Measurements from ENCODE around the gene S100A9. TPM values are rescaled to one million over a fixed set of nuclear protein-coding genes. Genes with fewer than 3 reads are reported as not detected.

Gene S100A9
- polyA plus RNA-seq, 1 donor from 2014 or later = not detected

GRCh38 chr1:153390938-153391710, 33.5 kb downstream of the S100A9 start, which contains the start of gene S100A8:
Gene S100A8, minus strand, starts transcription at chr1:153391073. Its CDS starts 538 bp downstream, at chr1:153390535.
- no peak within 1 kb of the TSS for H3K4me2 ChIP-seq (ENCODE audit: low read length)
- no peaks in the 10 kb centered on the region for H4K20me1 ChIP-seq (ENCODE audit: insufficient read depth)
- no peak within 1 kb of the TSS for H3K4me3 ChIP-seq (ENCODE audit: low read length)
- H2AFZ ChIP-seq (ENCODE audit: low read depth, low read length) = no peak within 1 kb of the TSS
- H3K27ac ChIP-seq (ENCODE audit: low read length) = no peak within 1 kb of the TSS
- no peaks in the 10 kb centered on the region for H3K36me3 ChIP-seq (ENCODE audit: insufficient read depth, low read length)
- no peak within 1 kb of the TSS for H3K9ac ChIP-seq (ENCODE audit: low read length)
- TF ChIP-seq POLR2AphosphoS5 (IDR thresholded peaks at IDR 0.05) (no peak), CTCF (IDR thresholded peaks at IDR 0.05; ENCODE audit: poor library complexity, severe bottlenecking) (no peak)
- H3K9me3 ChIP-seq (ENCODE audit: low read length) = no peaks in the 10 kb centered on the region
- H3K27me3 ChIP-seq (ENCODE audit: insufficient read depth, low read depth, low read length) = no peaks in the 10 kb centered on the region
- H3K9me2 ChIP-seq (ENCODE audit: insufficient read depth, low read length) = no peaks in the 10 kb centered on the region
- no peaks in the 10 kb centered on the region for H3F3A ChIP-seq (ENCODE audit: insufficient read depth, low read length, poor library complexity, severe bottlenecking)
- H3K79me2 ChIP-seq (replicated peaks; ENCODE audit: insufficient read depth, low read length) = no peaks in the 10 kb centered on the region

- Histone ChIP-seq H3K79me2 (replicated peaks; ENCODE audit: insufficient read depth, low read length) (no peaks in the 10 kb centered on the region), H3K27ac (ENCODE audit: low read length) (no peak overlapping the region), H4K20me1 (ENCODE audit: insufficient read depth) (no peaks in the 10 kb centered on the region), H2AFZ (ENCODE audit: low read depth, low read length) (no peak overlapping the region), H3F3A (ENCODE audit: insufficient read depth, low read length, poor library complexity, severe bottlenecking) (no peaks in the 10 kb centered on the region), H3K27me3 (ENCODE audit: insufficient read depth, low read depth, low read length) (no peaks in the 10 kb centered on the region), H3K9me2 (ENCODE audit: insufficient read depth, low read length) (no peaks in the 10 kb centered on the region), H3K36me3 (ENCODE audit: insufficient read depth, low read length) (no peaks in the 10 kb centered on the region), H3K9ac (ENCODE audit: low read length) (no peak overlapping the region), H3K4me3 (ENCODE audit: low read length) (no peak overlapping the region), H3K4me2 (ENCODE audit: low read length) (no peak overlapping the region), H3K9me3 (ENCODE audit: low read length) (no peaks in the 10 kb centered on the region)
- TF ChIP-seq POLR2AphosphoS5 (IDR thresholded peaks at IDR 0.05) = no peak
- no peak for TF ChIP-seq TAF1 (IDR thresholded peaks at IDR 0.05; ENCODE audit: low read depth)
- TF ChIP-seq CTCF (IDR thresholded peaks at IDR 0.05; ENCODE audit: poor library complexity, severe bottlenecking) = no peak
- no peak for TF ChIP-seq RAD21 (conservative IDR thresholded peaks at IDR 0.05)
- no peak for TF ChIP-seq EP300 (conservative IDR thresholded peaks at IDR 0.05; ENCODE audit: poor library complexity, severe bottlenecking)
- TF ChIP-seq SMC3 (conservative IDR thresholded peaks at IDR 0.05; ENCODE audit: poor library complexity) = no peak
- no peak for TF ChIP-seq EZH2 (IDR thresholded peaks at IDR 0.05; ENCODE audit: borderline replicate concordance, insufficient read depth, low read length, poor library complexity, severe bottlenecking)
- TF ChIP-seq MXI1 (conservative IDR thresholded peaks at IDR 0.05; ENCODE audit: poor library complexity, severe bottlenecking) = no peak
- TF ChIP-seq REST (IDR thresholded peaks at IDR 0.05; ENCODE audit: borderline replicate concordance) = no peak
Measured at GRCh38 chr1:153392258-153392657, 34.6 kb downstream of the S100A9 start.

Measured in neural cell (in vitro differentiated cells).